Fibroblast of villous mesenchyme (primary cell): Measurements from ENCODE around the gene NR2F1-AS1. TPM values are rescaled to one million over a fixed set of nuclear protein-coding genes. Genes with fewer than 3 reads are reported as not detected.
A peak's percentile ranks its signal among the peaks of the same experiment; 100 is the strongest.

Source experiments
- DNase-seq: peaks from one replicate; pipeline ENCODE4 v3.0.0-alpha.2; 2010; ENCODE audit warnings: low read depth
- H3K4me3 ChIP-seq: 2 replicates; pipeline ENCODE4 v1.5.1; 2011; ENCODE audit warnings: low read depth, mild to moderate bottlenecking, low read length
- total RNA-seq: library from RNA; depleted of rRNA; stranded (reverse); fragments of >200 nt; gene quantifications from 2 replicates; pipeline ENCODE4 v1.2.3, GENCODE V29; 2012
- TF ChIP-seq, protein P1 (sequence below): IDR thresholded peaks from 2 replicates; pipeline ENCODE4 v1.5.1; 2012; ENCODE audit warnings: low read depth, mild to moderate bottlenecking, low read length; ENCODE audit not compliant: insufficient read depth

NR2F1-AS1 gene
- total RNA-seq, 1 donor = 27.6 TPM

DNA sequence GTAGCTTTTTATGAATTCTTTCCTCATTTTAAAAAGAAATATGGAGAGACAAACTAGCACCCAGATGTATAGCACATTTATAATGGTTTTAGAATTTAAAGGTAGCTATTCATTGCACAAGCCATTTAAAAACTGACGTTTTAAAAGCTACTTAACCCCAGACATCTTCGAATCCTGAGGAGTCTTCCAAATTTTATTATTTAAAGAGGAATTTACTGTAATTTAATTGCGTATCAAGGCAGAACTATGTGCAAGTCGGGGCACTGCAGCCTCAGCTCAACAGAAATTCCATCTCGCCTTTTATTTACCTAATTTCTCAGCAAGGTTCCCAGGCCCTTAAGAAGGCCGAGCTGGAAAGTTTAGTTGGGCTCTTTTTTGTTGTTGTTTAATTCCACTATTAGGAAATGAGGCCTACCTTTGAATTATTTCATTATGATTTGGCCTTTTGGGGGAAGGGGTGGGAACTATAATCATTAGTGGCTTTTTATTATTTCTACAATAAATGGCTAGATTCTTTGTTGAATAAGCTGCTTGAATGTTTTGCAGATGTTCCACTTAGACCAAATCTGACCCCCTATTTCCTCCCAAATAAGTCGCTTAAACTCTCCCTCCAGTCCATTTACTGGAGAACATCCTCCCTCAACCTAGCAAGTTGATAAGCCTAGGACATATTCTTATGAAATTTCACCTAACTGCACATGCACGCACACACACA, 22.2 kb upstream of the NR2F1-AS1 start:
- peak; percentile 20 for DNase-seq
- peak overlapping the region; percentile 51 for H3K4me3 ChIP-seq
- TF ChIP-seq, protein P1, sequence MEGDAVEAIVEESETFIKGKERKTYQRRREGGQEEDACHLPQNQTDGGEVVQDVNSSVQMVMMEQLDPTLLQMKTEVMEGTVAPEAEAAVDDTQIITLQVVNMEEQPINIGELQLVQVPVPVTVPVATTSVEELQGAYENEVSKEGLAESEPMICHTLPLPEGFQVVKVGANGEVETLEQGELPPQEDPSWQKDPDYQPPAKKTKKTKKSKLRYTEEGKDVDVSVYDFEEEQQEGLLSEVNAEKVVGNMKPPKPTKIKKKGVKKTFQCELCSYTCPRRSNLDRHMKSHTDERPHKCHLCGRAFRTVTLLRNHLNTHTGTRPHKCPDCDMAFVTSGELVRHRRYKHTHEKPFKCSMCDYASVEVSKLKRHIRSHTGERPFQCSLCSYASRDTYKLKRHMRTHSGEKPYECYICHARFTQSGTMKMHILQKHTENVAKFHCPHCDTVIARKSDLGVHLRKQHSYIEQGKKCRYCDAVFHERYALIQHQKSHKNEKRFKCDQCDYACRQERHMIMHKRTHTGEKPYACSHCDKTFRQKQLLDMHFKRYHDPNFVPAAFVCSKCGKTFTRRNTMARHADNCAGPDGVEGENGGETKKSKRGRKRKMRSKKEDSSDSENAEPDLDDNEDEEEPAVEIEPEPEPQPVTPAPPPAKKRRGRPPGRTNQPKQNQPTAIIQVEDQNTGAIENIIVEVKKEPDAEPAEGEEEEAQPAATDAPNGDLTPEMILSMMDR = no peak

DNA sequence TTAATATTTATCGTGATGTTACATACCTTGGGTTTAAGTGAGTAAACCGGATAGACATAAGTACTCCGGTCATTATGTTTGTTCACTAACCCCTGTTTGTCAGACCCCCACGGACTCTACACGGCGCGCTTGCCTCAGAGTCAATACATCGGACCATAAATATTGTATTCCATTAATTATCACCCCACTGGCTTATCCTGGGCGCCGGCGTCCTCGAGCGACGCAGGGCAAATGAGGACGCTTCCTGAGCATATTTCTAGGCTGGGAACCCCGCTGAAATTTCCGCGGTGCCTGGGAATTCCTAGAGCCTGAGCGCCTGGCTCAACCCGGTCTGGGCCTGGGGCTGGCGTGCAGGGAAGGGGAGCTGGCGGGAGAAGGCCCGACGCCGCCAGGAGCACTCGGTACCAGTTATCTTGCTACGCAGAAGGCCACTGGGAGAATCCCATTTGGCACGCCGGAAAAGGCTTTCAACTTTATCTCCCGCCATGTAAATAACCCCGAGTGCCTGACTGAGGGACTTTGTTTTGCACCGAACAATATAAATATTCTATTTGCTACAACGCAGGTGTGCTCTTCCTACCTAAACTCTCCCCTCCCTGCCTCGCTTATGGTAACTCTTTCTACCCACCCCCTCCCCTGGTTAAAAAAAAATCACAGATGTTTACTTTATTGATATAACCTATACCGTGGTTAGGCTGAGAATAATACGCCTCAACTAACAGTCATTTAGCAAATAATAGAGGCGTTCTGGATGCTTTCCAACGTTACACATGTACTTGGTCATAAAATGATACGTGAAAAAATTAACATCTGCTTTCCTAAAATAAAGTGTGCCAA, 21.4 kb upstream of the NR2F1-AS1 start:
- TF ChIP-seq, protein P1 = no peak
- peak overlapping the region; percentile 45 for H3K4me3 ChIP-seq

DNA sequence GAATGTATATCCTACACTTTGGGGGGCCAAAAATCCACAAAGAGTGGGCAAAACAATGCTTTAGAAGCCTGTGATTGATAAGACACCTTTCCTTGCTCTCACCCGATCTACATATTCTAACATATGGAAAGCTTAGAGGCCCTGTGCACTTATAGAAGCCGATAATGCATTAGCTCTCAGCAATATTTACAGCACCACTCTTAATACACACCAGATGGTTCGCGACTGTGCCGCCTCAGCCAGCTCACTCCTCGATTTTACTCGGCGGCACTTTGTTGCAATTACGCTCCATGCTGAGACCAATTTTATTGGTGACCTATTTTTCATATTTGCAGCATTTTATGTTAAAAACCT, 20.8 kb upstream of the NR2F1-AS1 start:
- H3K4me3 ChIP-seq = peak overlapping the region; percentile 45
- DNase-seq = peak; percentile 66
- TF ChIP-seq, protein P1 = no peak

More for the DNA sequence above, 21.4 kb upstream of the NR2F1-AS1 start:
- peak; percentile 71 for DNase-seq

DNA sequence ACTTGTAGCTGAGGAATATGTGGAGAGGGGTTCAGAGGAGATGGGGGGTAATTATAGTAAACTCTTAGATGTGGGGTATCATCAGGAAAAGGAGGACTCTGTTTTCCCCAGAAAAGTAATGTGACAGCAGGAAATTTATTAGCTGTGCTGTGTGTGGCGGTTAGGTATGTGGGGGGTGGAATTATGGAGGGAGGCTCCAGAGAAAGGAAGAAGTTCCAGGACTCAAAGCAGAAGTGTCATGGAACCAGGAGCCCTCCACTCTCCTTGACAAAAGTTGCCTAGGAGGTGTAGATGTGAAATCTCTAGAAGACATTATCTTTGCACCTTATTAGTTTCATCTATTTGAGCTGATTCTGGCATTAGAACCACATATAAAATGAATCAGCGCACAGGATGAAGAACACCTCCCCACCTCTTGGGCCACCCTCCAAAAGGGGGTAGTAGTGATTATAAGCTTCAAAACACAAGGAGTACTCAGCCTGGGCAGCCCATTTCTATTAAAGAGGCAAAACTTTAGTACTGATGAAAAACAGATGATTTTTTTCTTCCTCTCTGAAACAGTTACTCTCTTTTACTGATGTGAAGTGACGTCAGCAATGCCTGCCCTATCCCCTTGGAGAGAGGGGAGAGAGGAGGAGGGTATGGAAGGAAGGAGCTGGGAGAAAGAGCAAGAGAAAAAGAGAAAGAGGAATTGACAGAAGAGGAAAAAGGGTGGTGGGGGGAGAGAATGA, 20.2 kb upstream of the NR2F1-AS1 start:
- peak; percentile 90 for DNase-seq
- TF ChIP-seq, protein P1 = no peak
- peak overlapping the region; percentile 45 for H3K4me3 ChIP-seq

DNA sequence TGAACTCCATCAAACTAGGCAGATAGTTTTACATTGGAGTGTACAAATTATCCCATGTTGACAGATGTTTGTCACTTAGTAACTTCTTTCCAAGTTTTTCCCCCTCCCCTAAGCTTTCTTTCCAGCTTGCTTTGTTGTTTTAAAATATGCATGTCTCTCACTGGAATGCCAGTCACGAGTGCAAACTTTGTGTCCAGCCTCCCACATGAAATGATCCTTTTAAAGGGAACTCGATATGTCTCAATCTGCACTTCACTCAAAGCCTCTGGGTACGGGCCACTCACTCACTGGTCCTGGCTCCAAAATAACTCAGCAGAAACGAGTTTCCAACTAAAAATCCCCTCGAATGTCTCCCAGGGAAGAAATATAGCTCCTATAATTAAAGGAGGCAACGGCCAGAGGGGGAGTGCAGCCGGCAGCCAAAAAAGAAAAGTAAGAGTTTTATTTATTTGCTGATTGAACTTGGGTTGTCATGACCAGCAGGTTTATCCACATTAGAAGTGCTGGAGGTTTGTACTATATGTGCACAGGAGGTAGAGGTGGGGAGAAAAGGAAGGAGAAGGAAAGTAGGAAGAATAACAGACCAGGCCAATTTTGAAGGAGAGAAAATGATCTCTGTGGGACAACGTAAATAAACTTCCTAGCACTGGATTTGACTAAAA, 19.5 kb upstream of the NR2F1-AS1 start:
- TF ChIP-seq, protein P1 = no peak
- H3K4me3 ChIP-seq = peak overlapping the region; percentile 30
- peak; percentile 35 for DNase-seq

DNA sequence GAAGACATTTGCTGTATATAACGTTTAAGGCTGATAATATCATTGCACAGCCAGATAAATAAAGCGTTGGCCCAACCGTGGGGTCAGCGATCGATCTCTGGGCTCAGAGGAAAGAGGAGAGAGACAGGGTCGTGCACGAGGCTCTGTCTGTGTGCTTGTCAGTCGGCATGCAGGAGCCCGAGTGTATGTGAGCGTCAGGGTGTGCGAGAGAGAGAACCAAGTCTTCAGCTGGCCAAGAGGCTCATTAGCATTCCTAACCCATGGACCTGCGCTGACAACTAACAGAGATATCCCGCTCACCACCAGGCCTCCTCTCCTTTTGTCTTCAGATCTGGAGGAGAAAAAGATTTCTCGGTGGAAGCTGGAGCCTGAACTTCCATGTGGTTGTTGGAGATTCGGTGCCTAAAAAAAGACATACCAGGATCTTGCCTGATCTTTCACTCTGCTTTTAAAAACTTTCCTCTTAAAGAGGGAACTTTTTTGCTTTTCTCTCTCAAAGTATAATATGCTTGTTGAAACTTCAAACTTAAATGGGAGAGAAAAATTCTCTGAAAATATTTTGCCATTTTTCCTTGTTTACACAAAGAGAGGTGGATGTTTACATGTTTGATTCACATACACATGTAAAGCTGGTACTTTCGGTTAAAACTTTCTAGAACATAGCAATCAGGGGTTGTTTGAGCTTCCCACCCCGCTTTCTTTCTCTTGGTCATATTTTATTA, 18.5 kb upstream of the NR2F1-AS1 start:
- peak overlapping the region; percentile 14 for H3K4me3 ChIP-seq
- peak; percentile 77 for DNase-seq
- TF ChIP-seq, protein P1 = no peak
